HG03159 (cell line): Measurements from ENCODE around the gene PRIM1.
"Not testable (repeated sequence)": the region's sequence is repeated elsewhere in the genome, so short reads cannot be mapped to it uniquely, and the experiment has no call there.

Experiments used
- ATAC-seq: cut with Tn5 transposase; IDR thresholded peaks from one replicate; pipeline ENCODE4 v1.9.1; 2021; ENCODE audit warnings: mild to moderate bottlenecking, moderate library complexity; ENCODE audit not compliant: unreplicated experiment

Gene PRIM1

DNA sequence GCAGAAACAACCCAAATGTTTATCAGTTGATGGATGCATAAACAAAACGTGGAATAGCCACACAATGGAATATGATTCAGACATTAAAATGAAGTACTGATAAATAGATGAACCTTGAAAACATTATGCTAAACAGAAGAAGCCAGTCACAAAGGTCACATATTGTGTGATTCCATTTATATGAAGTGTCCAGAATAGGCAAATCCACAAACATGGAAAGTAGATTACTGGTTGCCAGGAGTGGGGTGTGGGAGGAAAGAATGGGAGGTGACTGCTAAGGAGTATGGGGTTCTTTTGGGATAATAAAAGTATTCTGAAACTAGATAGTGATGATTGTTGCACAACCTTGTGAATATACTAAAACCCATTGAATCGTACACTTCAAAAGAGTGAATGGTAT, 9.7 kb upstream of the PRIM1 start:
- ATAC-seq: no peak

DNA sequence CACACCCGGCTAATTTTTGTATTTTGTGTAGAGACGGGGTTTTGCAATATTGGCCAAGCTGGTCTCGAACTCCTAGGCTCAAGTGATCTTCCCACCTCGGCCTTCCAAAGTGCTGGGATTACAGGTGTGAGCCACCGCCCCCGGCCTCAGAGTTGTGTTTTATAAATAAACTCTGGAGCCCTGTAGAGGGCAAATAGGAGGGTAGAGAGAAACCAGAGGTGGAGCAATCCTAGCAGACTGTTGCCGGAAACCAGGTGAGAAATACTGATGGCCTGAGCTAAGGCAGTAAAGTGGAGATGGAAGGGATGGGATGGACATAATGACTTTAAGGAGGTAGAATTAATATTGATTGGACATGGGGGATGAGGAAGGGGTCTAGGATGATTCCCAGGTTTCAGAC, 8.3 kb upstream of the PRIM1 start:
- ATAC-seq: no peak

- no peak for ATAC-seq
These were observed 7.3 kb upstream of the PRIM1 start for GRCh38 chr12:56759263-56759908.

GRCh38 chr12:56758728-56759262, 6.7 kb upstream of the PRIM1 start:
- ATAC-seq: no peak

DNA sequence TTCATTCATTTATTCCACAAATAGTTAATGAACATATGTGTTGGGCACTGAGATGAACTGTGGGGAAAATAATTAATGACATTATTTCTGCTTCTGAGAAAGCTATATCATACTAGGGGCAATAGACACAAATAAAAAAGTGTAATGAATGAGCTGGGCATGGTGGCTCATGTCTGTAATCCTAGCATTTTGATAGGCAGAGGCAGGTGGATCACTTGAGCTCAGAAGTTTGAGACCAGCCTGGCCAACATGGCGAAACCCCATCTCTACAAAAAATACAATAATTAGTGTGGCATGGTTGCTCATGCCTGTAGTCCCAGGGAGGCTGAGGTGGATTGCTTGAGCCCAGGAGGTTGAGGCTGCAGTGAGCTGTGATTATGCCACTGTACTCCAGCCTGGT, 5.8 kb upstream of the PRIM1 start:
- ATAC-seq: not testable (repeated sequence)

GRCh38 chr12:56753566-56753965, 1.4 kb upstream of the PRIM1 start:
- ATAC-seq: no peak

DNA sequence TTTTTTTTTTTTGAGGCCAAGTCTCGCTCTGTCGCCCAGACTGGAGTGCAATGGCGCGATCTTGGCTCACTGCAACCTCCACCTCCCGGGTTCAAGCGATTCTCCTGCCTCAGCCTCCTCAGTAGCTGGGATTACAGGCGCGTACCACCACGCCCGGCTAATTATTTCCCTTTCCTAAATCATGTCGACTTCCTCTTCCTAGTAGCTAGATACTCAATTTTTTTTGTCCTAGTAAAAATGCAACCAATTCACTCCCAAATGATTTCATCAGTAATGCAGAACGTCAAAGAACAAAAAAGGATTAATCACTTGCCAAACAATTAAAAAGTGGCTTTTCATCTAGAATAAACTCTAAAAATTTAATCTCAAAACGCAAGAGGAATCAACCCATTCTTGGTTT, 1.5 kb downstream of the PRIM1 start:
- not testable (repeated sequence) for ATAC-seq

DNA sequence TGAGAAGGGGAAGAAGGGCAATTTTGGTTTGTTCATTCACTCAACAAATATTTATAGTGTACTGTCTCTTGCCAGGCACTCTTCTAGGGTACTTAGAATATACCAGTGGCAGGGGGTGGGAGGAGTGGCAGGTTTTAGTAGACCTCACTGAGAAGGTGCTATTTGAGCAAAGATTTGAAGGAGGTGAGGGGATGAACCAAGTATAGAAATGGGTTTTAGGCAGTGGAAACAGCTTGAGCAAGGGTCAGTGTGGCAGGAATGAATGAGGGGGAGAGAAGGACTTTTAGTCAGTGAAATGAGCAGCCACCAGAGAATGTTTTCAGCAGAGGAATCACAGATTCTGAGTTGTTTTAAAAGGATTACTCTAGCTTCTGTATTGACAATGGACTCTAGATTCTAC, 2.3 kb downstream of the PRIM1 start:
- no peak for ATAC-seq

DNA sequence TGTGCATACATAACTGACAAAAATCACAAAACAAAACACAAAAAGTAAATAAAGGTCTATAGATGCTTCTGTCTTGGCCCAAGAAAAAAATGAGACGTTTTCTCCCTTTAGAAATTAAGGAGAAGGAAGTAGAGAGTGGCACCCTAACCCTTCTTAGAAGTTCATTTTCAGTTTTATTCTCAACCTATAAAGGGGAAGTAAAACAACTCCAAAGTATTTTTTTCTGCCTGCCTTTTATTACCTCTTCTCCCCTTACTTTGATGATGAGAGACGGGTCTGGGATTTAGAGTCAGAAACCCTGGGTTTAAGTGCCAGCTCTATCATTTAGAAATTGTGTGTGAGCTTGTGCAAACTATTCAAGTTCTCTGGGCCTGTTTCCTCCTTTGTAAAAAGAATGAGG, 2.8 kb downstream of the PRIM1 start:
- no peak for ATAC-seq

DNA sequence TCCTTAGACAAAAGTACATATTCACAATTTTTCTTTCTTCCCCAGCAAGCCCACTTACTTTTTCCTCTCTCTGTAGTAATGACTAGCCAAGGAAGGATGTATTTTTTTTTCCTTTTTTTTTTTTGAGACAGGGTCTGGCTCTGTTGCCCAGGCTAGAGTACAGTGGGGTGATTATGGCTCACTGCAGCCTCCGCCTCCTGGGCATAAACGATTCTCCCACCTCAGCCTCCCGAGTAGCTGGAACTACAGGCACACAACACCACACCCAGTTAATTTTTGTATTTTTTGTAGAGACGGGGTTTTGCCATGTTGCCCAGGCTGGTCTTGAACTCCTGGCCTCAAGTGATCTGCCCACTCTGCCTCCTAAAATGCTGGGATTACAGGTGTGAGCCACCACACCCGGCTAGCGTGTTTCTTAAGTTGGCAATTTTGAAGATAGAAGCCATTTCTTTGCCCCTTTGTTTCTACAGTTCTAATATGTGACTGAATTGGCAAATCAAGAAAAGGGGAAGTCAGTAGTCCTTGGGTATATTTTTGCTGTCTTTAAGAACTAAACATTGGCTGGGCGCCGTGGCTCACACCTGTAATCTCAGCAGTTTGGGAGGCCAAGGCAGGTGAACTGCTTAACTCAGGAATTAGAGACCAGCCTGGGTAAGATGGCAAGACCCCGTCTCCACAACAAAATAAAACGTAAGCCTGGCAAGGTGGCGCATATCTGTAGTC, 23.8 kb downstream of the PRIM1 start:
- ATAC-seq: no peak

DNA sequence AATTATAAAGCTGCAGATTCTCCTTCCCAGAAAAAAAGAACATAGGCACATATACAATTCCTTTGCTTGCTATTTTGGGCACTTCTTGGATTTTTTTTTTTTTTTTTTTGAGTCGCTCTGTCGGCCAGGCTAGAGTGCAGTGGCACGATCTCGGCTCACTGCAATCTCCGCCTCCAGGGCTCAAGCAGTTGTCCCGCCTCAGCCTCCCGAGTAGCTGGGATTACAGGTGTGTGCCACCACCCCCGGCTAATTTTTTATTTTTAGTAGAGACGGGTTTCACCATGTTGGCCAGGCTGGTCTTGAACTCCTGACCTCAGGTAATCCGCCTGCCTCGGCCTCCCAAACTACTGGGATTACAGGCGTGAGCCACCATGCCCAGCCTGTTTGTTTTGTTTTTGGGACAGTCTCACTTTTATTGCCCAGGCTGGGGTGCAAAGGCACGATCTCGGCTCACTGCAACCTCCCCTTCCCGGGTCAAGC, 25.9 kb downstream of the PRIM1 start:
- ATAC-seq: not testable (repeated sequence)

GRCh38 chr12:56725723-56726102, 26.4 kb downstream of the PRIM1 start:
- ATAC-seq: no peak

GRCh38 chr12:56724972-56725722, 27.0 kb downstream of the PRIM1 start, which contains the start of gene NACA:
TSS of gene NACA (minus strand) at chr12:56725299. CDS start at chr12:56724521, 778 bp downstream.
- peak; percentile 92 for ATAC-seq

DNA sequence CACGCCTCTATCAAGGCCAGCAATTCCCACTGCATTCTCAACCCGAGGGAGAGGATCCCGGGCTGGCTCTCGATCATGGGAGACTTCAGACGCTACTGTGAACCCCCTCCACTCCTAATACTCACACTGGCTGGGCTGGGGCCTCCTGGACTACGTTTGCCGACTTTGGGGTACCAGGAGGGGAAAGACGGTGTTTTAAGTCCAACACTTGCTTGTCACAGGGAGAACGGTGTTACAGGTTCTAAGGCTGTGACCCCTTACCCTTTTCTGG, 27.5 kb downstream of the PRIM1 start:
- peak; percentile 2 for ATAC-seq

- no peak for ATAC-seq
These were observed 28.0 kb downstream of the PRIM1 start for GRCh38 chr12:56723889-56724700.

- ATAC-seq: no peak
These were observed 28.8 kb downstream of the PRIM1 start for GRCh38 chr12:56723352-56723751.

DNA sequence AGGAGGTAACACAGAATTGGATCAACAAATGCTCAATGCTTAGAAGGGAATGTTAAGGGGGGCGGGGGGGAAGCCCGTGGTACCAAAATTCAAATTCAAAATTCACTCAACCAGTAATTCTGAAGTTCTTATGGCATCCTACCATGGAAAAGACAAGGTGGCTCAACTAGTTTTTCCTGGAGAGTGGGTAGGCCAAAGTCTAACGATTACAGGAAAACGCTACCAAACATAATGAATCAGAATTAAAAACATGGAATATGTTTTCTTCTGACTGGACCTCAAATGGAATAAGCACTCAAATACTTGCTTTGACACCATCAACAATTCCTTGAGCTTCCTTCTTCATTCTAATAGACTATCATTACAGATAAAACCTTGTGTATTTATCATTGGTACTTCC, 29.3 kb downstream of the PRIM1 start:
- no peak for ATAC-seq

DNA sequence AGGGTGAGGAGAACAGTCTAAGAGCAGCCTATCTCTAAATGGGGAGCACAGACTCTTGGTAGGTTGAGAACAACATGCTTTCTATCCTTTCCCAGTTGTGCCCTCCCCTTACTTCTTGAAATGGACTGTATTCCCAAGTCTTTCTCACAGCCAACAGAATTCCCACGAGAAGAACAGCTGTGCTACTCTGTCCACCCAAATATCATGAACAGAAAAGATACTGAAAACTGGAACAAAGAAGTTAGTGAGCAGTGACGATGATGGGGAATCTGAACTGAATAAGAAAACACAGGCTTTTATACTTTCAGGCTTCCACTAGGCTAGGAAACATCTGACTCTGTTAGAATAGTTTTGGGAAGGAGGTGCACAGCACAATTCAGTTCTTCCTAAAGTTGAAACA, 30.4 kb downstream of the PRIM1 start:
- ATAC-seq: no peak

GRCh38 chr12:56721216-56721615, 30.9 kb downstream of the PRIM1 start:
- ATAC-seq: no peak

DNA sequence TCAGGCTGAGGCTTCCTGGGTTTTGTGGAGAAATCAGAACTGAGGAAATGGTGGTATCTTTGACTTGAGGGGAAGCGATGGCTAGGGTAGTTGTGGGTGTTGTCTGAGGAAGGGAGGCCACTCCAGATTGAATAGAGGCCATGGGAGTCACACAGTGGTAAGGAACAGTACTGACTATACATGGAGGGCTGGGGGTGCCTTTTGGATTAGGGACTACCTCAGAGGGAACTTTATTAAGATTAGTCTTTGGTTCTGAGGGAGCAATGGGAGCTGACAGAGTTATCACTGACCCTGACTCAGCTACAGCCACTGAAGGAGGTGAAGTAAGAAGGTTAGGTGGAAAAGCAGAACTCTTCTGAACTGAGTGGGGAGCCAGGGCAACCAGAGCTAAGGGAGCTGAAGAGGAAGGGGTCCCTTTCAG, 31.4 kb downstream of the PRIM1 start:
- no peak for ATAC-seq

DNA sequence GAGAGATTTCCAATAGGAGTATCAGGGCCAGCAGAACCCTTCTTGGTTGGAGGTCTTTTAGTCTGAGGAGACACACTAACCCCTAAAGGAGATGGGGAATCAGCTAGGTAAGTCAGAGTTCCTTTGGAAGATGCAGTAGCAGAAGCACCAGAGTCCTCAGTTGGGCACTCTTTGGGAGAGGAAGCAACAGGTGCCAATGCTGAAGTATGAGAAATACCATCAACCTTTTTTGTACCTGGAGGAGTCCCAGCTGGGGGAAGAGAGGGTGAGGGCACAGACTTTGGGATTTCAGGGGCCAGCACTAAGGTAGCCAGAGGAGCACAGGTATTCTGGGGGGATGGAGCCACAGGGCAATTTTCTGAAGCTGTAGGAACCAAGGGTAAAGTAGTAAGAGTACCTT, 33.1 kb downstream of the PRIM1 start:
- no peak for ATAC-seq
